ENCODE results near the gene SLC38A11.

Gene SLC38A11

GRCh38 chr2:164915566-164915965 lies 39.8 kb downstream of the SLC38A11 start:
- no peak for DNase-seq

- peak; percentile 23 for DNase-seq
Observed at GRCh38 chr2:164913640-164914350, 41.5 kb downstream of the SLC38A11 start.

GRCh38 chr2:164913011-164913410 lies 42.3 kb downstream of the SLC38A11 start:
- no peak for DNase-seq

- DNase-seq = no peak
Observed at GRCh38 chr2:164911832-164912231, 43.5 kb downstream of the SLC38A11 start.

- peak; percentile 16 for DNase-seq
Observed at GRCh38 chr2:164910101-164910899, 45.0 kb downstream of the SLC38A11 start.

GRCh38 chr2:164906947-164907346 lies 48.4 kb downstream of the SLC38A11 start:
- DNase-seq = no peak

GRCh38 chr2:164905307-164905706 lies 50.0 kb downstream of the SLC38A11 start:
- DNase-seq = no peak

GRCh38 chr2:164903951-164904350 lies 51.4 kb downstream of the SLC38A11 start:
- DNase-seq = no peak

GRCh38 chr2:164903204-164903603 lies 52.1 kb downstream of the SLC38A11 start:
- DNase-seq = no peak

- DNase-seq = no peak
Observed at GRCh38 chr2:164899121-164899520, 56.2 kb downstream of the SLC38A11 start.

- no peak for DNase-seq
Observed at GRCh38 chr2:164898475-164898874, 56.9 kb downstream of the SLC38A11 start.

- no peak for DNase-seq
Observed at GRCh38 chr2:164897469-164898260, 57.7 kb downstream of the SLC38A11 start.

- DNase-seq = no peak
Observed at GRCh38 chr2:164896634-164897355, 58.5 kb downstream of the SLC38A11 start.

- no peak for DNase-seq
Observed at GRCh38 chr2:164896226-164896625, 59.1 kb downstream of the SLC38A11 start.

GRCh38 chr2:164891460-164891859 lies 63.9 kb downstream of the SLC38A11 start:
- DNase-seq = no peak

- DNase-seq = no peak
Observed at GRCh38 chr2:164890544-164890943, 64.8 kb downstream of the SLC38A11 start.

GRCh38 chr2:164888592-164888991 lies 66.7 kb downstream of the SLC38A11 start:
- DNase-seq = no peak

- DNase-seq = no peak
Observed at GRCh38 chr2:164887434-164888144, 67.7 kb downstream of the SLC38A11 start.

GRCh38 chr2:164882276-164882675 lies 73.0 kb downstream of the SLC38A11 start:
- no peak for DNase-seq

- no peak for DNase-seq
Observed at GRCh38 chr2:164881524-164881923, 73.8 kb downstream of the SLC38A11 start.

- DNase-seq = no peak
Observed at GRCh38 chr2:164879901-164880535, 75.3 kb downstream of the SLC38A11 start.
